Breast epithelium (tissue), 4 donors: ENCODE data around the gene CALN1. TPM values are rescaled to one million over a fixed set of nuclear protein-coding genes. Genes with fewer than 3 reads are reported as not detected.
"Not testable (repeated sequence)": the region's sequence is repeated elsewhere in the genome, so short reads cannot be mapped to it uniquely, and the experiment has no call there.

Source experiments
- DNase-seq, 2 donors: peaks; one replicate each; pipeline ENCODE4 v3.0.0-alpha.2; 2019; ENCODE audit warnings: low spot score in 2 of 2
- H3K27ac ChIP-seq, 2 donors: fragments of 200-600 bp; sonication (generic) in 1 of 2; one replicate each; pipeline ENCODE4 v1.5.1; 2016 to 2019; ENCODE audit warnings: mild to moderate bottlenecking in 1 of 2
- H3K27me3 ChIP-seq, 2 donors: fragments of 200-600 bp; sonication (generic) in 1 of 2; one replicate each; pipeline versions ENCODE4 v1.5.1 to v1.6.0; 2017 to 2019; ENCODE audit warnings: control low read depth in 1 of 2, mild to moderate bottlenecking in 1 of 2
- H3K36me3 ChIP-seq: fragments of 200-600 bp; one replicate; pipeline ENCODE4 v1.5.1; 2019
- H3K4me1 ChIP-seq, 2 donors: fragments of 200-600 bp; sonication (generic); one replicate each; pipeline ENCODE4 v1.5.1; 2016 to 2019; ENCODE audit warnings: control low read depth in 1 of 2
- H3K4me3 ChIP-seq, 3 donors: fragments of 200-600 bp; sonication (generic); 1 replicate in 2 of 3; 2 replicates in 1 of 3; pipeline ENCODE4 v1.5.1; 2016 to 2019; ENCODE audit warnings: mild to moderate bottlenecking in 3 of 3, moderate library complexity in 2 of 3
- H3K9me3 ChIP-seq, 2 donors: fragments of 200-600 bp; sonication (generic) in 1 of 2; one replicate each; pipeline ENCODE4 v1.5.1; 2016 to 2019; ENCODE audit warnings: control low read depth in 1 of 2
- CTCF ChIP-seq, 3 donors: fragments of 450-650 bp; IDR thresholded peaks; one replicate each; pipeline ENCODE4 v1.5.1; 2016 to 2017; ENCODE audit warnings: antibody characterized with exemption in 3 of 3, mild to moderate bottlenecking in 3 of 3, moderate library complexity in 3 of 3
- POLR2A ChIP-seq: fragments of 450-650 bp; IDR thresholded peaks from one replicate; pipeline ENCODE4 v1.6.1; 2016; ENCODE audit warnings: antibody characterized with exemption, mild to moderate bottlenecking, moderate library complexity
- POLR2AphosphoS5 ChIP-seq, 3 donors: sonication (generic); formaldehyde crosslinking; IDR thresholded peaks; one replicate each; pipeline ENCODE4 v1.6.1; 2017; ENCODE audit warnings: antibody characterized with exemption in 3 of 3
- intact Hi-C: fragments of 100-400 bp; cut with DNase I; formaldehyde crosslinking; loops from one replicate; pipeline ENCODE4 v1.15.1; 2023; ENCODE audit warnings: low total_unique reads
- total RNA-seq, 3 donors: library from RNA; depleted of rRNA; stranded (reverse); fragments of >200 nt; gene quantifications; one replicate each; pipeline ENCODE4 v1.1.0, GENCODE V29; 2016

Gene CALN1
- total RNA-seq, 3 donors from 2014 or later: under 0.01 to 0.33 (median 0.15) TPM

- no peaks in the 10 kb centered on the region for H3K36me3 ChIP-seq
- intact Hi-C loops: no loop called here
- no peak overlapping the region for H3K4me3 ChIP-seq
- H3K27me3 ChIP-seq: no peaks in the 10 kb centered on the region
- H3K9me3 ChIP-seq: peaks cover 0 to 6% of the 10 kb centered on the region in 2 donors
- TF ChIP-seq POLR2A (no peak), POLR2AphosphoS5 (IDR thresholded peaks at IDR 0.05) (no peak), CTCF (IDR thresholded peaks at IDR 0.05) (no peak)
- H3K27ac ChIP-seq: no peak overlapping the region
- H3K4me1 ChIP-seq: no peaks in the 10 kb centered on the region
- no peak for DNase-seq
These were observed 201.0 kb downstream of the CALN1 start for GRCh38 chr7:72211175-72211574.

GRCh38 chr7:72209006-72209405 lies 203.1 kb downstream of the CALN1 start:
- intact Hi-C loops, H3K27ac ChIP-seq, H3K4me1 ChIP-seq, H3K27me3 ChIP-seq, H3K36me3 ChIP-seq, DNase-seq, H3K4me3 ChIP-seq, H3K9me3 ChIP-seq: not testable (repeated sequence)

GRCh38 chr7:72196176-72196575 lies 216.0 kb downstream of the CALN1 start:
- TF ChIP-seq POLR2A (no peak), CTCF (IDR thresholded peaks at IDR 0.05) (no peak), POLR2AphosphoS5 (IDR thresholded peaks at IDR 0.05) (no peak)
- intact Hi-C loops: no loop called here
- no peaks in the 10 kb centered on the region for H3K27me3 ChIP-seq
- DNase-seq: no peak
- H3K27ac ChIP-seq: no peak overlapping the region
- H3K4me1 ChIP-seq: no peaks in the 10 kb centered on the region
- peaks cover 0 to 7% of the 10 kb centered on the region in 2 donors for H3K9me3 ChIP-seq
- no peaks in the 10 kb centered on the region for H3K36me3 ChIP-seq
- H3K4me3 ChIP-seq: no peak overlapping the region

GRCh38 chr7:72190919-72191318 lies 221.2 kb downstream of the CALN1 start:
- Histone ChIP-seq H3K36me3 (no peaks in the 10 kb centered on the region), H3K27me3 (no peaks in the 10 kb centered on the region), H3K9me3 (peaks cover 0 to 13% of the 10 kb centered on the region in 2 donors), H3K27ac (no peak overlapping the region), H3K4me3 (no peak overlapping the region), H3K4me1 (no peaks in the 10 kb centered on the region)
- TF ChIP-seq POLR2AphosphoS5 (IDR thresholded peaks at IDR 0.05): no peak
- no peak for TF ChIP-seq CTCF (IDR thresholded peaks at IDR 0.05)
- TF ChIP-seq POLR2A: no peak
- DNase-seq: peak in 1 of 2 donors; percentile 17
- intact Hi-C loops: no loop called here

GRCh38 chr7:72190146-72190545 lies 222.0 kb downstream of the CALN1 start:
- Histone ChIP-seq H3K9me3 (peaks cover 0 to 15% of the 10 kb centered on the region in 2 donors), H3K27me3 (no peaks in the 10 kb centered on the region), H3K36me3 (no peaks in the 10 kb centered on the region), H3K27ac (no peak overlapping the region), H3K4me3 (no peak overlapping the region), H3K4me1 (no peaks in the 10 kb centered on the region)
- TF ChIP-seq CTCF (IDR thresholded peaks at IDR 0.05): no peak
- no peak for TF ChIP-seq POLR2A
- no peak for TF ChIP-seq POLR2AphosphoS5 (IDR thresholded peaks at IDR 0.05)
- DNase-seq: no peak
- intact Hi-C loops: no loop called here

GRCh38 chr7:72187179-72187578 lies 225.0 kb downstream of the CALN1 start:
- H3K9me3 ChIP-seq: peaks cover 0 to 8% of the 10 kb centered on the region in 2 donors
- no peak overlapping the region for H3K27ac ChIP-seq
- DNase-seq: no peak
- intact Hi-C loops: no loop called here
- H3K4me1 ChIP-seq: no peaks in the 10 kb centered on the region
- TF ChIP-seq CTCF (IDR thresholded peaks at IDR 0.05) (no peak), POLR2A (no peak), POLR2AphosphoS5 (IDR thresholded peaks at IDR 0.05) (no peak)
- no peaks in the 10 kb centered on the region for H3K36me3 ChIP-seq
- H3K4me3 ChIP-seq: no peak overlapping the region
- H3K27me3 ChIP-seq: no peaks in the 10 kb centered on the region
